HepG2 (cell line): ENCODE results near the gene FOXA1. TPM values are rescaled to one million over a fixed set of nuclear protein-coding genes. Genes with fewer than 3 reads are reported as not detected.

Experiments
- AKNA ChIP-seq: sonication (generic); formaldehyde crosslinking; IDR thresholded peaks from 2 replicates; pipeline ENCODE4 v1.4.0; 2020; ENCODE audit warnings: missing genetic modification reagents, borderline replicate concordance
- FLYWCH1 ChIP-seq: sonication (generic); formaldehyde crosslinking; IDR thresholded peaks from 2 replicates; pipeline ENCODE4 v1.8.1; 2023; ENCODE audit warnings: mild to moderate bottlenecking, missing genetic modification reagents
- NFE2 ChIP-seq: sonication (generic); formaldehyde crosslinking; IDR thresholded peaks from 2 replicates; pipeline ENCODE4 v1.4.0; 2020; ENCODE audit warnings: missing genetic modification reagents
- PRDM10 ChIP-seq: sonication (generic); formaldehyde crosslinking; IDR thresholded peaks from 2 replicates; pipeline ENCODE4 v1.4.0; 2020; ENCODE audit warnings: low read depth, missing genetic modification reagents
- PRDM15 ChIP-seq: sonication (generic); formaldehyde crosslinking; IDR thresholded peaks from 2 replicates; pipeline ENCODE4 v1.4.0; 2020; ENCODE audit warnings: missing genetic modification reagents
- TFDP1 ChIP-seq: IDR thresholded peaks from 2 replicates; pipeline ENCODE4 v1.6.1; 2016; ENCODE audit warnings: missing compliant biosample characterization, missing genetic modification reagents, borderline replicate concordance
- TFE3 ChIP-seq: IDR thresholded peaks from 2 replicates; pipeline ENCODE4 v1.6.1; 2016
- ZBTB2 ChIP-seq: sonication (generic); formaldehyde crosslinking; IDR thresholded peaks from 2 replicates; pipeline ENCODE4 v1.8.0; 2022; ENCODE audit warnings: low read depth, missing genetic modification reagents
- ZNF576 ChIP-seq: sonication (generic); formaldehyde crosslinking; IDR thresholded peaks from 2 replicates; pipeline ENCODE4 v1.4.0; 2020; ENCODE audit warnings: mild to moderate bottlenecking, missing genetic modification reagents
- polyA plus RNA-seq, 8 experiments: library from polyadenylated mRNA; depleted of rRNA in 3 of 8; stranded (reverse) in 7 of 8; unstranded in 1 of 8; fragments of >200 nt; fragmentation: Illumina TruSeq in 4 of 8; extraction: Trizol in 4 of 8; gene quantifications; 2 replicates each; pipeline versions ENCODE4 v1.2.1 to v1.2.3, GENCODE V29; 2011 to 2016; ENCODE audit warnings: low read depth in 4 of 8, missing spikeins in 1 of 8, mixed read lengths in 1 of 8; ENCODE audit not compliant: insufficient read depth in 1 of 8
- total RNA-seq, 5 experiments: library from RNA; depleted of rRNA; stranded (reverse); fragments of >200 nt; fragmentation: Illumina TruSeq; extraction: Trizol; gene quantifications; 2 replicates each; pipeline ENCODE4 v1.2.3, GENCODE V29; 2016; ENCODE audit warnings: low read depth in 1 of 5

Gene FOXA1
- total and polyA plus RNA-seq, 2 of the 13 experiments (the other 11 are each of a cell fraction or from before 2014, with no cell fraction given) = 43.4 to 58.6 TPM

GRCh38 chr14:37546621-37547447, 48.2 kb downstream of the FOXA1 start (continued):
- TF ChIP-seq FLYWCH1 (CRISPR knock-in tag) (no peak), PRDM15 (CRISPR knock-in tag) (no peak; the same call in 1 of the 2 replicates), ZBTB2 (CRISPR knock-in tag) (peak; percentile 13; the same call in 1 of the 2 replicates), TFE3 (CRISPR knock-in tag) (peak; percentile 94), NFE2 (CRISPR knock-in tag) (no peak; the same call in 1 of the 2 replicates), PRDM10 (CRISPR knock-in tag) (peak; percentile 95), ZNF576 (CRISPR knock-in tag) (no peak), AKNA (CRISPR knock-in tag) (no peak; the same call in 1 of the 2 replicates), TFDP1 (CRISPR knock-in tag) (peak; percentile 55; the same call in 1 of the 2 replicates)
